Measurements from ENCODE around the gene REC114.
"Not testable (repeated sequence)": the region's sequence is repeated elsewhere in the genome, so short reads cannot be mapped to it uniquely, and the experiment has no call there.

REC114 gene

GRCh38 chr15:73442968-73443367 lies at the start of gene REC114:
Gene REC114, plus strand, starts transcription at chr15:73443164. Its CDS starts 22 bp downstream, at chr15:73443186.
- intact Hi-C loops (cut with DNase I), result no loop called here
- DNase-seq, result no peak

GRCh38 chr15:73393336-73393735 lies 49.6 kb upstream of the REC114 start:
- intact Hi-C loops (cut with DNase I), result no loop called here
- DNase-seq, result no peak

- peak in 3 of 42 donors; percentile 5 to 43 (median 13) for DNase-seq
- intact Hi-C loops (cut with DNase I), result no loop called here
Observed at GRCh38 chr15:73394782-73395181, 48.2 kb upstream of the REC114 start.

- intact Hi-C loops (cut with DNase I), result no loop called here
- no peak for DNase-seq
Observed at GRCh38 chr15:73395671-73396070, 47.3 kb upstream of the REC114 start.

- no peak for DNase-seq
- intact Hi-C loops (cut with DNase I), result no loop called here
Observed at GRCh38 chr15:73397461-73397860, 45.5 kb upstream of the REC114 start.

GRCh38 chr15:73398861-73399260 lies 44.1 kb upstream of the REC114 start:
- DNase-seq, result no peak
- intact Hi-C loops (cut with DNase I), result no loop called here

GRCh38 chr15:73400222-73400621 lies 42.7 kb upstream of the REC114 start:
- DNase-seq, result peak in 1 of 42 donors; percentile 20
- intact Hi-C loops (cut with DNase I), result not testable (repeated sequence)

- intact Hi-C loops (cut with DNase I), result no loop called here
Observed at GRCh38 chr15:73403171-73403570, 39.8 kb upstream of the REC114 start.

GRCh38 chr15:73414876-73415275 lies 28.1 kb upstream of the REC114 start:
- intact Hi-C loops (cut with DNase I), result no loop called here
- DNase-seq, result no peak

More at GRCh38 chr15:73403171-73403570, 39.8 kb upstream of the REC114 start:
- DNase-seq, result no peak

GRCh38 chr15:73424506-73424905 lies 18.5 kb upstream of the REC114 start:
- intact Hi-C loops (cut with DNase I), result no loop called here
- no peak for DNase-seq

- DNase-seq, result no peak
- intact Hi-C loops (cut with DNase I), result no loop called here
Observed at GRCh38 chr15:73425510-73425909, 17.5 kb upstream of the REC114 start.

- no peak for DNase-seq
- intact Hi-C loops (cut with DNase I), result no loop called here
Observed at GRCh38 chr15:73426323-73426994, 16.5 kb upstream of the REC114 start.

GRCh38 chr15:73431329-73431728 lies 11.6 kb upstream of the REC114 start:
- DNase-seq; intact Hi-C loops (cut with DNase I): not testable (repeated sequence)

GRCh38 chr15:73433873-73434272 lies 9.1 kb upstream of the REC114 start:
- no peak for DNase-seq
- intact Hi-C loops (cut with DNase I), result no loop called here

- intact Hi-C loops (cut with DNase I), result no loop called here
- DNase-seq, result no peak
Observed at GRCh38 chr15:73436613-73437012, 6.4 kb upstream of the REC114 start.

- DNase-seq, result no peak
- intact Hi-C loops (cut with DNase I), result no loop called here
Observed at GRCh38 chr15:73437543-73438109, 5.3 kb upstream of the REC114 start.

- no peak for DNase-seq
Observed at GRCh38 chr15:73438651-73439050, 4.3 kb upstream of the REC114 start.

GRCh38 chr15:73440571-73440970 lies 2.4 kb upstream of the REC114 start:
- intact Hi-C loops (cut with DNase I), result no loop called here
- no peak for DNase-seq

More at GRCh38 chr15:73438651-73439050, 4.3 kb upstream of the REC114 start:
- intact Hi-C loops (cut with DNase I), result no loop called here

- intact Hi-C loops (cut with DNase I), result no loop called here
- no peak for DNase-seq
Observed at GRCh38 chr15:73442421-73442820, 543 bp upstream of the REC114 start.

- intact Hi-C loops (cut with DNase I); DNase-seq: not testable (repeated sequence)
Observed at GRCh38 chr15:73447471-73447870, 4.5 kb downstream of the REC114 start.

GRCh38 chr15:73448158-73448758 lies 5.3 kb downstream of the REC114 start:
- intact Hi-C loops (cut with DNase I); DNase-seq: not testable (repeated sequence)

Measured in head of caudate nucleus (tissue), 42 donors.